Measurements from ENCODE around the gene KRABD2.

The KRABD2 gene

GRCh38 chr17:8371786-8372185, 4.7 kb downstream of the KRABD2 start:
- no peaks in the 10 kb centered on the region for H3K27me3 Mint-ChIP-seq (ENCODE audit: low read depth, poor library complexity)
- DNase-seq: no peak
- H3K36me3 Mint-ChIP-seq (ENCODE audit: low read depth): peaks cover 59% of the 10 kb centered on the region
- TF ChIP-seq CTCF (IDR thresholded peaks at IDR 0.05): no peak
- no peaks in the 10 kb centered on the region for H3K9me3 Mint-ChIP-seq
- H3K4me1 Mint-ChIP-seq: peaks cover 33% of the 10 kb centered on the region
- H3K4me3 Mint-ChIP-seq: peak overlapping the region; percentile 17
- peak overlapping the region; percentile 26 for H3K27ac Mint-ChIP-seq

- Mint-ChIP-seq H3K4me3 (no peak overlapping the region), H3K36me3 (ENCODE audit: low read depth) (peaks cover 48% of the 10 kb centered on the region), H3K27me3 (ENCODE audit: low read depth, poor library complexity) (no peaks in the 10 kb centered on the region), H3K27ac (peak overlapping the region; percentile 62), H3K4me1 (peaks cover 21% of the 10 kb centered on the region), H3K9me3 (no peaks in the 10 kb centered on the region)
- DNase-seq: no peak
- no peak for TF ChIP-seq CTCF (IDR thresholded peaks at IDR 0.05)
Observed at GRCh38 chr17:8369944-8370343, 6.6 kb downstream of the KRABD2 start.

GRCh38 chr17:8368193-8368592, 8.3 kb downstream of the KRABD2 start:
- Mint-ChIP-seq H3K4me3 (no peak overlapping the region), H3K9me3 (no peaks in the 10 kb centered on the region), H3K27me3 (ENCODE audit: low read depth, poor library complexity) (no peaks in the 10 kb centered on the region), H3K36me3 (ENCODE audit: low read depth) (peaks cover 45% of the 10 kb centered on the region), H3K4me1 (peaks cover 20% of the 10 kb centered on the region), H3K27ac (no peak overlapping the region)
- no peak for TF ChIP-seq CTCF (IDR thresholded peaks at IDR 0.05)
- no peak for DNase-seq

- no peaks in the 10 kb centered on the region for H3K27me3 Mint-ChIP-seq (ENCODE audit: low read depth, poor library complexity)
- peaks cover 16% of the 10 kb centered on the region for H3K4me1 Mint-ChIP-seq
- no peak for DNase-seq
- peaks cover 37% of the 10 kb centered on the region for H3K36me3 Mint-ChIP-seq (ENCODE audit: low read depth)
- no peak overlapping the region for H3K27ac Mint-ChIP-seq
- H3K9me3 Mint-ChIP-seq: no peaks in the 10 kb centered on the region
- no peak for TF ChIP-seq CTCF (IDR thresholded peaks at IDR 0.05)
- no peak overlapping the region for H3K4me3 Mint-ChIP-seq
Observed at GRCh38 chr17:8366231-8366630, 10.3 kb downstream of the KRABD2 start.

GRCh38 chr17:8365143-8365542, 11.4 kb downstream of the KRABD2 start:
- H3K27me3 Mint-ChIP-seq (ENCODE audit: low read depth, poor library complexity): no peaks in the 10 kb centered on the region
- peak overlapping the region; percentile 50 for H3K27ac Mint-ChIP-seq
- peaks cover 32% of the 10 kb centered on the region for H3K36me3 Mint-ChIP-seq (ENCODE audit: low read depth)
- no peak for TF ChIP-seq CTCF (IDR thresholded peaks at IDR 0.05)
- H3K4me3 Mint-ChIP-seq: no peak overlapping the region
- no peaks in the 10 kb centered on the region for H3K9me3 Mint-ChIP-seq
- no peak for DNase-seq
- peaks cover 24% of the 10 kb centered on the region for H3K4me1 Mint-ChIP-seq

GRCh38 chr17:8362651-8363332, 13.7 kb downstream of the KRABD2 start:
- H3K36me3 Mint-ChIP-seq (ENCODE audit: low read depth): peaks cover 14% of the 10 kb centered on the region
- H3K4me3 Mint-ChIP-seq: no peak overlapping the region
- peaks cover 4% of the 10 kb centered on the region for H3K27me3 Mint-ChIP-seq (ENCODE audit: low read depth, poor library complexity)
- peak overlapping the region; percentile 22 for H3K27ac Mint-ChIP-seq
- no peak for DNase-seq
- peaks cover 4% of the 10 kb centered on the region for H3K9me3 Mint-ChIP-seq
- no peak for TF ChIP-seq CTCF (IDR thresholded peaks at IDR 0.05)
- peaks cover 45% of the 10 kb centered on the region for H3K4me1 Mint-ChIP-seq
